ENCODE measurements around the gene RUNX2.

DNA sequence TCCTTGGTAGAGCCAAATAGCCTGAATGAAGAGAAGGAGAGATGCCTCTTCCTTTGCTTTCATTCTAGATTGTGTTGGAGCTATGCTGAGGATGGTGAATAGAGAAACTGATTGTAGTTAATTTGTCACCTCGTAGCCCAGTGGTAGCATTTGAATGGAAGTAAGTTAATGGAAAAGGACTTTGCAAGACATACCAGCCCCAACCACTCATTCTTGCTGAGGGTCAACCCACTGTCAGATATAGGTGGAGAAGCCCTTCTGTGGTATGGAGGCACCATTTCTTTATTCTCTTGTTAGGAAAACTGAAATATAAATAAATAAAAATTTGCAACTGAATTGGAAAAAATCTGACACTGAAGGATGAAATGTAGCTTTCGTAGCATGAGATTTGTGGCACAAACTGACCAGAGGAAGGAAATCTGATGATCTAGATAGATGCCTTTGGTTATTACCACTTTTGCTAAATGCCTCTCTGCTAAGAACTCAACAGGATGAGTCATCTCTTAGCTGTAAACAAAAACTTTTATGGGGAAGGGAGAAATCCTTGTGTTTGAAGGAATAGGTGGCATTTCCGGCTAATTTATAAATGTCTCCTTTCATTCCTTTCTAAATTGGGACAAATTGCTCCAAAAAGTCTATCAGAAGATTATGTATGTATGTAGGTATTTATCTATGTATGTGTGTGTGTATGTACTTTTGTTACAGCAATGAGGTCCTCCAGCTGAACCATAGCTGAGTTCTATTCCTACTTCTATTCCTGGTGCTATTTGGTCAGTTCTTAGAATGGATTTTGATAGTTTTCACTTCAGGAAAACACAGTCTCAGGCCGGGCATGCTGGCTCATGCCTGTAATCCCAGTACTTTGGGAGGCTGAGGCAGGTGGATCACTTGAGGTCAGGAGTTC lies 126.1 kb downstream of the RUNX2 start:
- TF ChIP-seq SIN3A (IDR thresholded peaks at IDR 0.05; ENCODE audit: borderline replicate concordance, insufficient read depth, low read depth, low read length) (no peak), CTCF (IDR thresholded peaks at IDR 0.05) (no peak), POLR2AphosphoS5 (IDR thresholded peaks at IDR 0.05; ENCODE audit: low read depth, low read length) (no peak; the same call in 1 of the 2 replicates)
